Tibial nerve (tissue), 4 donors: Measurements from ENCODE around the gene UBE2Z. TPM values are rescaled to one million over a fixed set of nuclear protein-coding genes. Genes with fewer than 3 reads are reported as not detected.

ENCODE experiments used
- DNase-seq, 2 donors: peaks; one replicate each; pipeline ENCODE4 v3.0.0-alpha.2; 2019; ENCODE audit warnings: low spot score in 2 of 2
- H3K27ac ChIP-seq, 4 donors: fragments of 200-600 bp; sonication (generic) in 3 of 4; one replicate each; pipeline ENCODE4 v1.5.1; 2017 to 2019; ENCODE audit warnings: mild to moderate bottlenecking in 1 of 4
- H3K27me3 ChIP-seq, 2 donors: fragments of 200-600 bp; sonication (generic) in 1 of 2; one replicate each; pipeline versions ENCODE4 v1.5.1 to v1.6.0; 2017 to 2019
- H3K36me3 ChIP-seq, 3 donors: fragments of 200-600 bp; sonication (generic); one replicate each; pipeline ENCODE4 v1.5.1; 2018 to 2019
- H3K4me1 ChIP-seq, 4 donors: fragments of 200-600 bp; sonication (generic) in 3 of 4; one replicate each; pipeline ENCODE4 v1.5.1; 2017 to 2019
- H3K4me3 ChIP-seq, 4 donors: fragments of 200-600 bp; sonication (generic) in 3 of 4; one replicate each; pipeline ENCODE4 v1.5.1; 2017 to 2019; ENCODE audit warnings: mild to moderate bottlenecking in 1 of 4, moderate library complexity in 1 of 4
- H3K9me3 ChIP-seq, 4 donors: fragments of 200-600 bp; sonication (generic) in 3 of 4; one replicate each; pipeline ENCODE4 v1.5.1; 2017 to 2019
- CTCF ChIP-seq, 5 experiments: fragments of 200-600 bp in 3 of 5; fragments of 450-650 bp in 2 of 5; sonication (generic) in 3 of 5; IDR thresholded peaks; one replicate each; pipeline ENCODE4 v1.5.1; 2016 to 2019; ENCODE audit warnings: antibody characterized with exemption in 5 of 5, mild to moderate bottlenecking in 3 of 5, moderate library complexity in 2 of 5
- EP300 ChIP-seq, 2 donors: sonication (generic); formaldehyde crosslinking; IDR thresholded peaks; one replicate each; pipeline ENCODE4 v1.6.1; 2017; ENCODE audit warnings: antibody characterized with exemption in 2 of 2, mild to moderate bottlenecking in 1 of 2
- POLR2A ChIP-seq, 2 donors: fragments of 450-650 bp; IDR thresholded peaks; one replicate each; pipeline ENCODE4 v1.6.1; 2017; ENCODE audit warnings: antibody characterized with exemption in 2 of 2, mild to moderate bottlenecking in 2 of 2, moderate library complexity in 2 of 2
- WGBS, 2 donors: methylation state at CpG; one replicate each; pipeline ENCODE4 v1.1.5; 2018; 5-methylcytosine and 5-hydroxymethylcytosine counted together
- total RNA-seq, 4 donors: library from RNA; depleted of rRNA; stranded (reverse); fragments of >200 nt; gene quantifications; one replicate each; pipeline ENCODE4 v1.1.0, GENCODE V29; 2016

The UBE2Z gene
- total RNA-seq, 4 donors from 2014 or later, result 51.0 to 63.8 (median 56.8) TPM

- Histone ChIP-seq H3K27me3 (no peaks in the 10 kb centered on the region), H3K4me1 (peaks cover 0 to 26% (median 14%) of the 10 kb centered on the region in 4 donors), H3K27ac (peak overlapping the region in 1 of 4 donors; percentile 66), H3K9me3 (no peaks in the 10 kb centered on the region), H3K4me3 (peak overlapping the region; percentile 58 to 82 (median 79)), H3K36me3 (peaks cover 0 to 42% (median 16%) of the 10 kb centered on the region in 3 donors)
- no peak for DNase-seq
- WGBS, 2 donors, result 63 to 66% methylated on average over 5 of the region's 5 CpGs
- no peak for TF ChIP-seq EP300 (IDR thresholded peaks at IDR 0.05)
- no peak for TF ChIP-seq CTCF (IDR thresholded peaks at IDR 0.05)
- TF ChIP-seq POLR2A (IDR thresholded peaks at IDR 0.05), result no peak
These were observed 14.3 kb upstream of the UBE2Z start for GRCh38 chr17:48893646-48894508.

- Histone ChIP-seq H3K9me3 (no peaks in the 10 kb centered on the region), H3K36me3 (peaks cover 0 to 42% (median 16%) of the 10 kb centered on the region in 3 donors), H3K27me3 (no peaks in the 10 kb centered on the region), H3K27ac (no peak overlapping the region), H3K4me3 (no peak overlapping the region), H3K4me1 (peaks cover 0 to 26% (median 14%) of the 10 kb centered on the region in 4 donors)
- TF ChIP-seq CTCF (IDR thresholded peaks at IDR 0.05) (no peak), POLR2A (IDR thresholded peaks at IDR 0.05) (no peak), EP300 (IDR thresholded peaks at IDR 0.05) (no peak)
- WGBS, 2 donors, result 81 to 83% methylated on average over 3 of the region's 3 CpGs
- no peak for DNase-seq
These were observed 13.3 kb upstream of the UBE2Z start for GRCh38 chr17:48894886-48895285.

DNA sequence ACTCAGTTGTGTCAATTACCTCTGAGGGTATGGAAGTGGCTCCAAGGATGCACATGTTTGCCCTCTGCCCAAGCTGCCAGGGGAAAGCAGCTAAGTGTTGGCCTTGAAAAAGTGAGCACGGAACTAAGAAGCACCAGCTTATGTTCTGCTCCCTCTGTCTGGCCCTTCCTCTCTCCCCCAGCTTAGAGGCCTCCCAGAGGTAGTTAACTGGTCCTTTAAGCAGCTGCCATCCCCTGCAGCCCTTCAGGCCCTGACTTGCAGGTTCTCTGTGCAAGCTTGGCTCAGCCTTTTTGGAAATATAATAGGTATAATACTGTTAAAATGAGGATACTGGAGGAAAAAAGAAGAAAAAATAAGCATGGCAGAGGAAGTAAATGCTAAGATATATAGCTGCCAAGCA is 7.0 kb upstream of the UBE2Z start:
- Histone ChIP-seq H3K9me3 (no peaks in the 10 kb centered on the region), H3K36me3 (peaks cover 0 to 23% (median 6%) of the 10 kb centered on the region in 3 donors), H3K27ac (no peak overlapping the region), H3K4me3 (no peak overlapping the region), H3K27me3 (no peaks in the 10 kb centered on the region), H3K4me1 (no peaks in the 10 kb centered on the region)
- no peak for TF ChIP-seq CTCF (IDR thresholded peaks at IDR 0.05)
- TF ChIP-seq POLR2A (IDR thresholded peaks at IDR 0.05), result no peak
- TF ChIP-seq EP300 (IDR thresholded peaks at IDR 0.05), result no peak
- 64 to 90% methylated on average over 1 of the region's 1 CpG for WGBS, 2 donors
- DNase-seq, result no peak

DNA sequence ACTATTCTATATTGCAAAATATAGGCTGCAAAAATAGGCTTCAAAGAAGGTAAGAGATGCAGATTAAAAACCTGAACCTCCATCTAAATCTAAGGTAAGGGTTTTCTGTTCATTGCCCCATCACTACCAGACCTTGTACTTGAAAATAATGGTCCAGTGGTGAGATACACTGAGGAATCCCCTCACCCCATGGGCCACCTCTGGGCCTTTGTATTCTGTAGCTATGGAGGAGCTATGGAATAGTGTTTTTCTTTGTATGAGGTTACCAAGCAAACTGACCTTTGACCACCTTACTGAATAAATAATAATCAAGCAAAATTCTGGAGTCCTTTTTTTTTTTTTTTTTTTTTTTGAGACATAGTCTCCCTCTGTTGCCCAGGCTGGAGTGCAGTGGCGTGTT is 4.8 kb upstream of the UBE2Z start:
- no peak for DNase-seq
- Histone ChIP-seq H3K9me3 (no peaks in the 10 kb centered on the region), H3K27ac (no peak overlapping the region), H3K4me1 (peaks cover 0 to 7% (median 2%) of the 10 kb centered on the region in 4 donors), H3K27me3 (no peaks in the 10 kb centered on the region), H3K36me3 (peaks cover 0 to 2% (median 0%) of the 10 kb centered on the region in 3 donors), H3K4me3 (no peak overlapping the region)
- WGBS, 2 donors, result 95 to 100% methylated on average over 1 of the region's 1 CpG
- TF ChIP-seq EP300 (IDR thresholded peaks at IDR 0.05) (no peak), POLR2A (IDR thresholded peaks at IDR 0.05) (no peak), CTCF (IDR thresholded peaks at IDR 0.05) (no peak)

- WGBS, 2 donors, result 89 to 91% methylated on average over 7 of the region's 7 CpGs
- TF ChIP-seq POLR2A (IDR thresholded peaks at IDR 0.05), result no peak
- TF ChIP-seq EP300 (IDR thresholded peaks at IDR 0.05), result no peak
- no peak for TF ChIP-seq CTCF (IDR thresholded peaks at IDR 0.05)
- no peak overlapping the region for H3K4me3 ChIP-seq
- no peak for DNase-seq
- peaks cover 0 to 12% (median 4%) of the 10 kb centered on the region in 4 donors for H3K4me1 ChIP-seq
- H3K27me3 ChIP-seq, result no peaks in the 10 kb centered on the region
- H3K27ac ChIP-seq, result no peak overlapping the region
- H3K36me3 ChIP-seq, result no peaks in the 10 kb centered on the region
- no peaks in the 10 kb centered on the region for H3K9me3 ChIP-seq
These were observed 3.8 kb upstream of the UBE2Z start for GRCh38 chr17:48904428-48904827.
